ENCODE data around the gene MARCKS. TPM values are rescaled to one million over a fixed set of nuclear protein-coding genes. Genes with fewer than 3 reads are reported as not detected.

Gene MARCKS
- polyA plus RNA-seq, 1 of the 3 experiments (the other 2 are of a cell fraction) = 61.4 TPM

GRCh38 chr6:113858480-113859348 is 1.6 kb downstream of the MARCKS start (continued):
- TF ChIP-seq ZBTB33 (IDR thresholded peaks at IDR 0.05; ENCODE audit: borderline replicate concordance, low read depth) (no peak), MAX (IDR thresholded peaks at IDR 0.05; ENCODE audit: low read depth) (peak; percentile 67), SMC3 (IDR thresholded peaks at IDR 0.05; ENCODE audit: low read depth, low read length) (peak; percentile 80), RCOR1 (IDR thresholded peaks at IDR 0.05; ENCODE audit: low read length) (peak; percentile 36; the same call in 1 of the 2 replicates), FOSL2 (IDR thresholded peaks at IDR 0.05; ENCODE audit: borderline replicate concordance, low read depth) (peak; percentile 9; the same call in 1 of the 2 replicates), JUND (IDR thresholded peaks at IDR 0.05) (peak; percentile 22; the same call in 1 of the 2 replicates), CTCF (IDR thresholded peaks at IDR 0.05) (peak; percentile 87), USF1 (IDR thresholded peaks at IDR 0.05; ENCODE audit: borderline replicate concordance, low read depth) (no peak), RAD21 (IDR thresholded peaks at IDR 0.05; ENCODE audit: low read length) (peak; percentile 85), NRF1 (IDR thresholded peaks at IDR 0.05; ENCODE audit: low read depth, low read length) (0 out of 2 replicates have a peak, but pooled peaks have one; percentile 27), SIN3A (IDR thresholded peaks at IDR 0.05; ENCODE audit: borderline replicate concordance, low read depth, low read length) (peak; percentile 79; the same call in 1 of the 2 replicates)

GRCh38 chr6:113859349-113860180 is 2.4 kb downstream of the MARCKS start:
- no peaks in the 10 kb centered on the region for H3K27me3 ChIP-seq (ENCODE audit: insufficient read depth)
- no peaks in the 10 kb centered on the region for H3K9me2 ChIP-seq
- peak overlapping the region; percentile 99 to 100 for H3K4me3 ChIP-seq (ENCODE audit: low read depth in 2 of 2, low read length in 1 of 2)
- peak; percentile 70 for DNase-seq
- WGBS (ENCODE audit: low lambda C conversion rate) = under 1% methylated on average over 34 of the region's 90 CpGs
- H3K36me3 ChIP-seq (replicated peaks in 1 of 2; ENCODE audit: control insufficient read depth in 1 of 2, insufficient read depth in 2 of 2, low read length in 1 of 2) = peaks cover 33 to 46% of the 10 kb centered on the region in 2 experiments
- POLR2A ChIA-PET = interaction anchor here (0.7 to 2.0 kb wide), 4 partner anchors 12 to 1075 kb away, joined by 3 to 8 read pairs (median 4); no protein-coding TSS in a partner anchor
- peak overlapping the region; percentile 76 for H3K4me2 ChIP-seq
- peaks cover 53% of the 10 kb centered on the region for H3F3A ChIP-seq (replicated peaks; ENCODE audit: insufficient read depth)
- TF ChIP-seq MAX (IDR thresholded peaks at IDR 0.05; ENCODE audit: low read depth) = 0 out of 2 replicates have a peak, but pooled peaks have one; percentile 37
- 0 out of 2 replicates have a peak, but pooled peaks have one; percentile 36 for TF ChIP-seq TAF1 (IDR thresholded peaks at IDR 0.05; ENCODE audit: borderline replicate concordance, low read depth, low read length)
- TF ChIP-seq POLR2AphosphoS5 (IDR thresholded peaks at IDR 0.05; ENCODE audit: low read depth, low read length) = 0 out of 2 replicates have a peak, but pooled peaks have one; percentile 3
- TF ChIP-seq NRF1 (IDR thresholded peaks at IDR 0.05; ENCODE audit: low read depth, low read length) = no peak
- peak overlapping the region; percentile 100 for H3K9ac ChIP-seq
- H3K79me2 ChIP-seq (ENCODE audit: insufficient read depth) = peaks cover 91% of the 10 kb centered on the region
- H3K4me1 ChIP-seq (ENCODE audit: control insufficient read depth in 1 of 2, insufficient read depth in 2 of 2, low read depth in 1 of 2, low read length in 1 of 2) = peaks cover 15 to 16% of the 10 kb centered on the region in 2 experiments
- peak overlapping the region; percentile 99 for H3K27ac ChIP-seq (ENCODE audit: low read depth in 2 of 2, low read length in 1 of 2)
- no peaks in the 10 kb centered on the region for H3K9me3 ChIP-seq
- no peak overlapping the region for H2AFZ ChIP-seq (ENCODE audit: low read depth)
- H4K20me1 ChIP-seq (ENCODE audit: insufficient read depth) = peaks cover 34% of the 10 kb centered on the region
- CTCF ChIA-PET = interaction anchor here (0.5 to 2.9 kb wide), 83 partner anchors 8 to 1356 kb away, joined by 3 to 35 read pairs (median 4); no protein-coding TSS in a partner anchor

All from SK-N-SH (cell line).